Medulla oblongata (tissue), 1 donor: ENCODE results near the gene UQCR10.

Experiments used
- DNase-seq: peaks from one replicate; pipeline ENCODE4 v3.0.0-alpha.2; 2015; ENCODE audit errors: extremely low spot score

UQCR10 gene

GRCh38 chr22:29762263-29762662 is 4.9 kb upstream of the UQCR10 start:
- no peak for DNase-seq

GRCh38 chr22:29765905-29766631 is 1.1 kb upstream of the UQCR10 start:
- no peak for DNase-seq

GRCh38 chr22:29766632-29767170 is 468 bp upstream of the UQCR10 start, which contains the start of gene ZMAT5:
Gene ZMAT5, minus strand, starts transcription at chr22:29767007. Its CDS starts 18,463 bp downstream, at chr22:29748544.
- peak; percentile 99 for DNase-seq

GRCh38 chr22:29768052-29768693 is 1.0 kb downstream of the UQCR10 start:
- DNase-seq: no peak

GRCh38 chr22:29769723-29770321 is 2.7 kb downstream of the UQCR10 start:
- DNase-seq: no peak

- DNase-seq: no peak
Observed at GRCh38 chr22:29772170-29772641, 5.0 kb downstream of the UQCR10 start.

- no peak for DNase-seq
Observed at GRCh38 chr22:29773233-29773632, 6.1 kb downstream of the UQCR10 start.

- DNase-seq: no peak
Observed at GRCh38 chr22:29780220-29780619, 13.1 kb downstream of the UQCR10 start.

- no peak for DNase-seq
Observed at GRCh38 chr22:29780748-29781676, 13.8 kb downstream of the UQCR10 start.

- DNase-seq: peak; percentile 67
Observed at GRCh38 chr22:29782061-29782845, 15.1 kb downstream of the UQCR10 start.

- DNase-seq: peak; percentile 80
Observed at GRCh38 chr22:29784451-29785361, 17.5 kb downstream of the UQCR10 start.

GRCh38 chr22:29786031-29786430 is 18.9 kb downstream of the UQCR10 start:
- DNase-seq: no peak

GRCh38 chr22:29787371-29787980 is 20.3 kb downstream of the UQCR10 start:
- no peak for DNase-seq

- no peak for DNase-seq
Observed at GRCh38 chr22:29788339-29789279, 21.4 kb downstream of the UQCR10 start.

- DNase-seq: no peak
Observed at GRCh38 chr22:29790061-29790460, 22.9 kb downstream of the UQCR10 start.

GRCh38 chr22:29793396-29793795 is 26.2 kb downstream of the UQCR10 start:
- DNase-seq: no peak

GRCh38 chr22:29795663-29796062 is 28.5 kb downstream of the UQCR10 start:
- no peak for DNase-seq

GRCh38 chr22:29797351-29797750 is 30.2 kb downstream of the UQCR10 start:
- peak; percentile 74 for DNase-seq
